ENCODE measurements around the gene CRYGN.

The CRYGN gene

DNA sequence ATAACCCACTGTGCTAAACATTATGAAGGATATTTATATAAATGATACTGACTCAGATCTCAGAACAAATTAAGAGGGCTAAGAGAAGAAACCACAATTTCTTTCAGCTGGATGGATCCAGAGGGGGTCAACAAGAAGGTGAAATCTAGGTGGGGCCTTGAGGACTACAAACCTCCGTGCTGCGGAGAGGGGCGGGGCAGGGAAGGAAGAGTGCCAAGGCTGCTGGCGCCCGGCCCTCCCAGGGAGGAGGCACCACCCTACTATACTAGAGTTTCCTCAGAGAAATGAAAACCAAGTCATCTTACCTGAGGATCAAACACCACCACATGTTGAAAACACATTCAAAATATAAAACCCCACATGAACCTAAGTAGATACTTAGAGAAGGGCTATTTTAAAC is 29.3 kb upstream of the CRYGN start:
- no peak for DNase-seq (ENCODE audit: low read depth)

DNA sequence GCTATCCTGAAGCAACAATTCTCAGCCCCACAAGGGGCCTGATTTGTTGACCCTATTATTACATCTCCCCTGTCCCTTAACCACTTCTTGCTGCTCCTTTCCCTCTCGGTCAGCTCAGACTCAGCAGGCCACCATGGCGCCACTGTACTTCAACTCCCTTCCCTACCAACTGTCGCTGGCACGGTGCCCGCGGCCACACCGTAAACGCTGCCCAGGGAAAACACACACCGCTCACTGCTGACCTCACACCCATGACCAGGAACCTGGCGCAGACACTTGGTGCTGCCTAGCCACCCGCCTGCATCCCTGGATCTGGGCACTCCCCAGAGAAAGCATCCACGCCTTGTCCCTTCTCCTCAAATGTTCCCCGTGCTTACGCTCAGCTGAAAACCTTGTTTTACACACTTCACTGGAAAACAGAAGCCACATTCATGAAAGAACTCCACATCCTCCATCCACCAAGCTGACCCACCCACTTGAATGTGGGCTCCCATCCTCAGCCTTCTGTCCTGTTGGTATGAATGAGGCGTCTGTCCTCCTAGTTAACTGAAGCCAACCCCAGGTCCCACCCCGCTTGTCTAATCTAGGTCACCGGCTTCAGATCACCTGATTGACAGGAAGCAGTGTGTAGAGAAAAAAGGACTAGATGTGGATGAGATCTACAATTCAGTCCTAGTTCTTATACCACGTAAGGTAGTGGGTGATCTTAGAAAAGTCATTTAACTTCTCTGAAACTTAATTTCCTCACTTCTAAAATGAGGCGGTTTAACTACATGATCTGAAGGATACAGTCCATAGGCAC is 28.5 kb upstream of the CRYGN start:
- DNase-seq (ENCODE audit: low read depth): no peak
- H3K4me3 ChIP-seq (ENCODE audit: control insufficient read depth, low read depth, low read length): no peak overlapping the region
- TF ChIP-seq, protein P1, sequence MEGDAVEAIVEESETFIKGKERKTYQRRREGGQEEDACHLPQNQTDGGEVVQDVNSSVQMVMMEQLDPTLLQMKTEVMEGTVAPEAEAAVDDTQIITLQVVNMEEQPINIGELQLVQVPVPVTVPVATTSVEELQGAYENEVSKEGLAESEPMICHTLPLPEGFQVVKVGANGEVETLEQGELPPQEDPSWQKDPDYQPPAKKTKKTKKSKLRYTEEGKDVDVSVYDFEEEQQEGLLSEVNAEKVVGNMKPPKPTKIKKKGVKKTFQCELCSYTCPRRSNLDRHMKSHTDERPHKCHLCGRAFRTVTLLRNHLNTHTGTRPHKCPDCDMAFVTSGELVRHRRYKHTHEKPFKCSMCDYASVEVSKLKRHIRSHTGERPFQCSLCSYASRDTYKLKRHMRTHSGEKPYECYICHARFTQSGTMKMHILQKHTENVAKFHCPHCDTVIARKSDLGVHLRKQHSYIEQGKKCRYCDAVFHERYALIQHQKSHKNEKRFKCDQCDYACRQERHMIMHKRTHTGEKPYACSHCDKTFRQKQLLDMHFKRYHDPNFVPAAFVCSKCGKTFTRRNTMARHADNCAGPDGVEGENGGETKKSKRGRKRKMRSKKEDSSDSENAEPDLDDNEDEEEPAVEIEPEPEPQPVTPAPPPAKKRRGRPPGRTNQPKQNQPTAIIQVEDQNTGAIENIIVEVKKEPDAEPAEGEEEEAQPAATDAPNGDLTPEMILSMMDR (conservative IDR thresholded peaks at IDR 0.05; ENCODE audit: control insufficient read depth, insufficient read depth, low read depth, low read length): no peak

More for the DNA sequence above, 29.3 kb upstream of the CRYGN start:
- TF ChIP-seq, protein P1 (conservative IDR thresholded peaks at IDR 0.05; ENCODE audit: control insufficient read depth, insufficient read depth, low read depth, low read length): no peak
- H3K4me3 ChIP-seq (ENCODE audit: control insufficient read depth, low read depth, low read length): no peak overlapping the region

DNA sequence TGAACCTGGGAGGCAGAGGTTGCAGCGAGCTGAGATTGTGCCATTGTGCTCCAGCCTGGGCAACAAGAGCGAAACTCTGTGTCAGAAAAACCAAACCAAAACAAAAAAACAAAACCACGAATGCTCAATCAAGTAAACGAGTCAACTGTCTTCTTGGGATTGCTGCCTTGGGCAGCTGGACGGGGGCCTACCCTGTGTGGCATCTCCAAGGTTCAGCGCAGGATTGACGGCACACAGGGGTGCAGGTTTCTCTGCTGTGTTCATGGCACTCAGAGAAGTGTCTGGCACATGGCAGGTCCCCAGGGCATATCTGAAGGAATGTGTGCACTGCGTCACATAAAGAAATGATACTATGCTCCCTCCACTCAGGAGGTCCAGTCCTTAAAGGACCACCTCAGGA is 25.2 kb upstream of the CRYGN start:
- TF ChIP-seq, protein P1 (conservative IDR thresholded peaks at IDR 0.05; ENCODE audit: control insufficient read depth, insufficient read depth, low read depth, low read length): no peak
- no peak for DNase-seq (ENCODE audit: low read depth)
- no peak overlapping the region for H3K4me3 ChIP-seq (ENCODE audit: control insufficient read depth, low read depth, low read length)

DNA sequence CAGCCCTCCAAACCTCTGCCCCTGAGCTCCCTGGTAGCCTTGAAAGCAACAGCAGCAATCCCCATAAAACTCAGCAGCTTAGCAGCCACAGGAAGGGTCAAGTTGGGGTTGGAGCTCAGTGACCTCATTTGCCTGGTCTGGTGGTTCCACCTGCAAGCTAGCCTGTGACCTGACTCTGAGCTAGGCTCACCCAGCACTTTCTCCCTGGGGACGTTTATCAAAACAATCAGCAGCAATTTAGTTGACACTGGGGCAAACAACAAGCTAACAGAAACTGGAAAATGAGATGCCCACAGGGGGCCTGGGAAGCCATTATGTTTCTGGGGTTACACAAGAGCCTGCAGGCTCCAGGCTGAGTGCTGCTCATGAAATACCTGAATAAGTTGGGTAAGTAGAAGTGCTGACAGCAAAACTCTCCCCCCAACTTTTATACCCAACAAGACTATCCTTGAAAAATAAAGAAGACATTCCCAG is 22.4 kb upstream of the CRYGN start:
- TF ChIP-seq, protein P1 (conservative IDR thresholded peaks at IDR 0.05; ENCODE audit: control insufficient read depth, insufficient read depth, low read depth, low read length): no peak
- H3K4me3 ChIP-seq (ENCODE audit: control insufficient read depth, low read depth, low read length): no peak overlapping the region

DNA sequence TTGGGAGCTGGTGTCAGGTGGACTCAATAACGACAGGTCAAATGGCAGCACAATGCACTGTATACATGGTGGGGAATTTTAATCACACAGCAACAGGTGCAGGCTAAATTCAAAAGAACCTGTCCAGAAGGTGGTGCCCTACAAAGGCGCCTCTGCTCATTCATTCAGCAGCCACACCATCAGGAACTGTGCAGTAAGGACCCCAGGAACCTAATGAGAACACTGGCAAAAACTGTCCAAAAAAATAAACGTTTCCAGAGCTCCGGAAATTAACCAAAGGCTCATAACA is 21.9 kb upstream of the CRYGN start:
- H3K4me3 ChIP-seq (ENCODE audit: control insufficient read depth, low read depth, low read length): no peak overlapping the region
- no peak for DNase-seq (ENCODE audit: low read depth)
- TF ChIP-seq, protein P1 (conservative IDR thresholded peaks at IDR 0.05; ENCODE audit: control insufficient read depth, insufficient read depth, low read depth, low read length): no peak

More for the DNA sequence above, 22.4 kb upstream of the CRYGN start:
- no peak for DNase-seq (ENCODE audit: low read depth)

DNA sequence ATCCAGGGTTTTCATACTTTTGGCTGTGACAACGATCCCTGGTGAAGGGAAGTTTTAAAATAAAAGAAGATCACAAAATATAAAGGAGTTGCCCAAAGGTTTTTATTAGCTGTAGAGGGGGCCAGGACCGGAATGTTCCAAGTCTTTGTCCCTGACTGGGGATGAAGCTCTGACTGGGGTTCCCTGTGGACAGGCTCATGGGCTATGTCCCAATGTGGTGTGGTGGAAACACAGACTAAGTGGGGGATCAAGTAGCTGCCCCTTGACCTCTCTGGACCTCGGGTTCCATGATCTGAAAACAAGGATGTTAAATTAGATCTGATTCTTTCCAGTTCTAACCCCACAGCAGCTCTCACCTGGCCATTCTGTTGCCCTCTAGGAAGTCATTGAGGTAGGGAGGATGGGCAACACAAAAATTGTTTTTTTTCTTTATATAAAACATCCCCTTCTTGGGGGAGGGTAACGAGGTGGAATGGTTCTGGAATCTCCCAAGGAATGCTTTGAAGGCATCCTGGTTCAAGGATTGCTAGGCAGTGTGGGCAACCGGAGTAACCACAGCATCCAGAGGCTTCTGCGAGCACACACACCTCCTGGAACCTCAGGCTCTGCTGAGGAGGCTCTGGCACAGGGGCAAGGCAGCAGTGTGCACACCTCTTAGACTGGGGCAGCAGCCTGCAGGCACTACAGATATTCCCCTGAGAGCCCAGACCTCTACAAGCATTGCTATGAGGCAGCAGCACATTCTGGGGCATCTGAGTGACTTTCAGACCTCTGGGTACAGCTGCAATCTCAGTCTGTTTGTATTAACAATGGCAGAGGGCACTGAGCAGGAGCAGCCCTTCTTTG is 21.4 kb upstream of the CRYGN start:
- TF ChIP-seq, protein P1 (conservative IDR thresholded peaks at IDR 0.05; ENCODE audit: control insufficient read depth, insufficient read depth, low read depth, low read length): no peak
- no peak for DNase-seq (ENCODE audit: low read depth)

More for the DNA sequence above, 21.4 kb upstream of the CRYGN start:
- no peak overlapping the region for H3K4me3 ChIP-seq (ENCODE audit: control insufficient read depth, low read depth, low read length)
